Stimulated activated CD8-positive, alpha-beta memory T cell treated with anti-CD3 and anti-CD28 coated beads, Interleukin-12 subunit alpha, Interleukin-12 subunit beta, amount 100 ng/mL, for 24 hours (primary cell): ENCODE measurements around the gene ACADS.

Source experiments
- DNase-seq: peaks from one replicate; pipeline ENCODE4 v3.0.0-alpha.2; 2020; ENCODE audit errors: extremely low read depth

ACADS gene

DNA sequence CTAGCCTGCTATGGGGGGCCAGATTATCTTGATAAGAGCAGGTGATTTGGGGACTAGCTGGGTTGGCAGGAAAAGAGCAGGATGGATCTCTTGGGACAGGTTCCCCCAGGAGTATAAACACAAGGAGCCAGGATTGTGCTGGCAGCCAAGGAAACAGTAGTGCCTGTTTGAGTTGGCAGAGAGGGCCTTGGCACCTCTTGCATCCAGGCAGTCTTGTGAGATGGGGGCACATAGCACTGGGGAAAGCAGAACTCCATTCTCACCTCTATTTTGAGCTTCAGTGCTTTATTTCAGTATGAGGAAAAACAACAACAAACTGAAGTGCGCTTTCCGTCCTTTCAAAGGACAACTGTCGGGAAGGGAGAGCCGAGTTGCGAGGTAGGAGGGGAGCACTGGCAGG lies 24.7 kb upstream of the ACADS start:
- DNase-seq = no peak

DNA sequence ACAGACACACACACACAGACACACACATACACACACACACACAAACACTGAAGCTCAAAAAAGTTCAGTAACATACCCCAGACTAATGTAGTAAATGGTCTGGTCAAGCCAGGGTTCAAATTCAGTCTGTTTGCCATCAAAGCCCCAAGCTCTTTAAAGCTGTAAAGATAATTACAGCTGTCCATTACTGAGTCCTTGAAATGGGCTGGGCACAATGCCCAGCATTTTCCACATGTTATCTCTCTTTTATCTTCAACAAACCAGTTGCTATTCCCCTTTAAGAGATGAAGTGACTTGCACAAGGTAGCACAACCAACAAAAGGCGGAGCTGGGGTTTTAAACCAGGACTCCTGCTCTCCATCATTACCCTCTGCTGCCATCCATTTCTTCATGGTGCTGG lies 23.0 kb upstream of the ACADS start:
- DNase-seq = no peak

DNA sequence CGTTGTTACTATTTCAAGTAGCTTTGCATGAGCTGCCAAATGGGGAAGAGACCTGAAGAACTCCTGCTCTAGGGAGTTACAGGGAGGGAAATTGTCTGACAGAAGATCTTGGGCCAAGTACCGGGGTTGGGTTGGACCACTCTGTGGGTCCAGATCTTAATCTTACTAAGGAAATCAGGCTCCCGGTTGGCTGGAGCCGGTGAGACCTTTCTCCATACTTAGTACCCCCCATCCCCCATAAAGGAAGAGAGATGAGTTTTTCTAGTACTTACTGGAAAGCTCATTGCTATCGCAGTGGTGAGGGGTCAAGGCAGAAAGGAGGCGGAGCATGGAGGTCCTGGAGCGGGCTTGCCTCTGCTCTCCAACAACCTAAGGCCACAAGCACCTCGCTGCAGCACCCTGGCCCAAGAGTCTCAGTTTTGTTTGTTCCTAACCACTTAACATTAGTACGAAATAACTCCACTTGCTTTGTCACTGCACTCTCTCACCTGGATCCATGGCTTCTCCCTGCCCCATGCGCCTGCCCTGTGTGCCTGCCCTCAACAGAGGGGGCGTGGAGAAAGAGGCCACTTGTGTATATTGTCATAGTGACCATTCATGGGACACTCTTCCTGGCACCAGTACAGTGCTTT lies 22.2 kb upstream of the ACADS start:
- no peak for DNase-seq

DNA sequence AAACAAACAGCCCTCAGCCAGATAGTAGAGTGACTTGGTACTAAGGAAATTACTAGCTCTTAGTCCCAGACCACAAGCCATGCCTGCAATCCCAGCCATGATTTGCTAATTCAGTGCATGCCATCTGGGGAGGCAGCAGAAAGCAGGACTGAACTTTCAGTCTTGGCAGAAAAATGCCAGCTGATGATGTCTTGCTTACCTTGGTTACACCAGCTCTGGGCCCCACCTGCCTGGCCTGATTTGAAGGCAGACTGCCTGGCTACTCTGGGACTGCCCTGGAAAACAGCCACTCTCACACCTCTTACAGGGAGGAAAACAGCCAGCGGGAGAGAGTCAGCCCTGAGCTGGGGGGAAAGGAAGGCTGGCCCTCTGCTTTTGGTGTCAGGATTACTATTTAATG lies 20.0 kb upstream of the ACADS start:
- DNase-seq = no peak

DNA sequence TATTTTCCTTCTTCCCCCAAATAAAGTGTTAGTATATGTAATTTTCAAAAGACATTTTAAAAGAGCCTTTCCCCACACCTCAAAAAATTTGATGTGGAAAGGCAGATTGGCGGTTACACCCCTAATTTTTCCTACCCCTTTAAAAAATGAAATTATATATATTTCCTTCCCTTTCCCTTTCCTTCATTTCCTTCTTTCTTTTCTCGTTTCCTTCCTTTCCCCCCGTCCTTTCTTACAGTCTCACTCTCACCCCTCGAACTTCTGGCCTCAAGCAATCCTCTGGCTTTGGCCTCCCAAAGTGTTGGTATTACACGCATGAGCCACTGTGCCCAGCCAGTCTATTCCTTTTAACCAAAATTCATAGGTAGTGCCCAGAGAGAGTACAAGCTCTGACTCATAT lies 19.6 kb upstream of the ACADS start:
- no peak for DNase-seq

DNA sequence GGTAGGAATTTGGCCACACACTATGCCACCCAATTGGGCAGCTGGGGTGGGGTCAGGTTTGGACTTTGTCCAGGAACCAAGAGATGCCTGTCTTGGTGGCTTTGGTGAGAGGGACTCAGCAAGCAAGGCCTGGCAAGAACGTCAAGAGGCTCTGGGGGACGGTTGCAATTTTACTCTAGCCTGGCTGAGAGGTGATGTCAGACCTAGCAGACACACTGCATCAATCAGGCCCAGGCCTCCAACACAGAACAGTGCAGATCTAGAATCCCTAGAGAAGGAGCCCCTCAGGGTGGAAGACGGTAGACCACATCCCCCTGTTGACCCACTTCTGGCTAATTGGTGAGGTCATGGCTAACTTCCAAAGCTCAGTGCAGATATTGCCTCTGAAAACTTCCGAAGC lies 17.0 kb upstream of the ACADS start:
- no peak for DNase-seq

DNA sequence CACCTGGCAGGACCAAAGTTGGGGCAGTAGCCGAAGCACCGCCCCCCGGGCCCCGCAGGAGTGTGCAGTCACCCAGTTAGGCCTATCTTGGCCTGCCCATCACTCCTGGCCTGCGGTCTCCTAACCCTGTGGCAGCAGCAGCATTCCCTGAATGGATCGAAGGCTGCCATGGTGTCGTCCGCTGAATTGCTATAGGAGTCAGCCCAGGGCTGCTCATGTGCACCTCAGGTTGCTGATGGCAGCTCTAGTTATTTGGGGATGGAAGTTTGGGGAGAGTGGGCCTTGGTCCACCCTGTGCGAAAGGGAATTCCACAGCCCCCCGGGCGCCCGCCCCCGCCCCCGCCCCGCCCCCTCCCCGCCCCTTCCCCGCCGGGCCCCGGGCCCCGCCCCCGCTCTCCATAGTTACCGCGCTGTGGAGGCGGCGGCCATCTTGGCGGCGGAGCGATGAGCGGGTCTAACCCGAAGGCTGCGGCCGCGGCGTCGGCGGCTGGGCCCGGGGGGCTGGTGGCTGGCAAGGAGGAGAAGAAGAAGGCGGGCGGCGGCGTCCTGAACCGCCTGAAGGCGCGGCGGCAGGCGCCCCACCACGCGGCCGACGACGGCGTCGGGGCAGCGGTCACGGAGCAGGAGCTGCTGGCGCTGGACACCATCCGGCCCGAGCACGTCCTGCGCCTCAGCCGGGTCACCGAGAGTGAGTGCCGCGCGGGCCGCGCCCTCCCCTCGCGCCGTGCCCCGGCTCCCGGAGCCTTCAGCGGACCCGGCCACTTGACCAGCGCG lies 15.4 kb upstream of the ACADS start, which contains the start of gene UNC119B:
TSS of gene UNC119B (plus strand) at position 428 of the 774 bp plus-strand sequence. CDS start at position 445, 17 bp downstream.
- DNase-seq = peak; percentile 46

DNA sequence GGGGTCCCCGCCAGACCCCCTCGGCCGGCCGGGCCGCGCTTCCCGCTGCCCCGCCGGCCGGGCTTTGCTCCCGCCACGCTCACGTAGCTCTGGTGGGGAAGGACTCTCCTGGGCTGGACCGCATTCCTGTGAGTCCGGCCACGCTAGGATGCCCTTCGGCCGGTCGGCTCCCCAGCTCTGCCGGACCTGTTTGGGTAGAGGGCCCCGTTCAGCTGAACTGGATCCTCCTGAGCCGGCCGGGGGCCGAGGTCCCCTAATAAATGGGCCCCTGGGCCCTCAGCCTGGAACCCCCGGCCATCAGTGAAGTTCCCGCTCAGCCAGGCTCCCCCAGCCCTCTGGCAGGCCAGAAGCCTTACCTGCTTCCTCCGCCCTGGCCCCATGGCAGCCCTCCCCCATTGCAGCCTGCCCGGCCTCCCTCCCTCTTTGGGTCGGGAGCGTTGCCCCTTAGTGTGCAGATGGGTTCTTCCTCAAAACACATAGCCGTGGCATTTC lies 14.8 kb upstream of the ACADS start:
- no peak for DNase-seq

DNA sequence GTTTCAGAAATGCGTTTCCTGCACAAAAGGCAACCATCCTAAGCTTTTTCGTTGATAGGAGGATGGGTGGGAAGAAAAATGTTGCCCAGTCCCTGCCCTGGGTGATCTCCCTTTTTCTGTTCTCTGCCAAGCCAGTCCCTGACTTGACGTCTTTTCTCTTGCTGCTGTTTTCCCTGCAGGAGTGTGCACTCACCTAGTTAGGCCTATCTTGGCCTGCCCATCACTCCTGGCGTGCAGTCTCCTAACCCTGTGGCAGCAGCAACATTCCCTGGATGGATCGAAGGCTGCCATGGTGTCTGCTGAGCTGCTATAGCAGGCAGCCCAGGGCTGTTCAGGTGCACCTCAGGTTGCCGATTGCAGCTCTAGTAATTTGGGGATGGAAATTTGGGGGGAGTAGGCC lies 14.2 kb upstream of the ACADS start:
- no peak for DNase-seq

DNA sequence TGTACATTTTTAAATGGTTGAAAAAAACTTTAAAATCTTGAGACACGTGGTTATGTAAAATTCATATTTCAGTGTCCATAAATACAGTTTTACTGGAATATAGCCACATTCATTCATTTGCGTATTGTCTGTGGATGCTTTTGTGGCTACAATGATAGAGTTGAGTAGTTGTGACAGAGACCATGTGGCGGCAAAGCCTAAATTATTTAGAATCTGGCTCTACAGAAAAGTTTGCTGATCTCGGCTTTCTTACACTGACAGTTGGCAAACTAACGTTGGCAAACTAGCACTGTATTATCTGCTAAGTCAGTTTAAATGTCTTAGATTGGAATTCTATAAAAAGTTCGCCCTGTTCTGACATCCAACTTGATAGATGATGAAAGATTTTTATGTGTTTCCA lies 13.0 kb upstream of the ACADS start:
- DNase-seq = no peak

DNA sequence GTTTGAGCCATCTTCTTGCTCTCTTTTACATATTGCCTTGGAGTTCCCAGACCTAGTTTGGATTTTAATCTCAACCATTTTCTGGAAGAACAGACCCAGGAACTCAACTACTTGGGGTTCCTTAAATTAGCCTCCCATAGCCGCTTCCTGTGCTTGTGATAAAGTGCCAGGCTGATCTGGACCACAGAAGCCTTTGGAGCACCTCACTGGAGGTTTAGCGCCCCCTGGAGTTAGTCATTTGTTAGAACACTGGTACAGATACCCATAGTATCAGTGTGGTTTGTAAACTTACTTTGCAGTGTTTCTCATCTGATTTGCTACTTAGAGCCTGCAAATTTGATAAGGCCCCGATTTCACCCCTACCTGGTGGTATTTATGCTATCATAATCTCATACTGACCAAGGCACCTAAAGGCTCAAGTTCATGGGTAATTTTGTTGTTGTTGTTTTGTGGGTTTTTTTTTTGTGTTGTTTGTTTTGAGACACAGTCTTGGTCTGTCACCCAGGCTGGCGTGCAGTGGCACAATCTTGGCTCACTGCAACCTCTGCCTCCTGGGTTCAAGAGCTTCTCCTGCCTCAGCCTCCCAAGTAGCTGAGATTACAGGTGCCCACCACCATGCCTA lies 11.7 kb upstream of the ACADS start:
- peak; percentile 41 for DNase-seq

DNA sequence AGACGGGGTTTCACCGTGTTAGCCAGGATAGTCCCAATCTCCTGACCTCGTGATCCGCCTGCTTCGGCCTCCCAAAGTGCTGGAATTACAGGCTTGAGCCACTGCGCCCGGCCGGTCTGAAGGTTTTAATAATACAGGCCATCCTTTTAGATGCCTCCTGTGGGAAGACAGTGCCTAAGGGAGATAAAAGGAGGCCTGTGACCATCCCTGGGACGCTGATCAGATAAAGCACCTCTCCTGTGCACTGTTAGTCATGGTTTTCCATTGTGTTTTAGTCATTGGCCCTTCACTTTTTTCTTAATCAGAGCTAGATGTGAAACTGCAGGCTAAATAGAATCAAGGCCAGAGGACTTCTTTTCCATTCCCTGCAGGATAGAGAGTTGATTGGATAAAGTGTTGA lies 7.6 kb upstream of the ACADS start:
- no peak for DNase-seq

DNA sequence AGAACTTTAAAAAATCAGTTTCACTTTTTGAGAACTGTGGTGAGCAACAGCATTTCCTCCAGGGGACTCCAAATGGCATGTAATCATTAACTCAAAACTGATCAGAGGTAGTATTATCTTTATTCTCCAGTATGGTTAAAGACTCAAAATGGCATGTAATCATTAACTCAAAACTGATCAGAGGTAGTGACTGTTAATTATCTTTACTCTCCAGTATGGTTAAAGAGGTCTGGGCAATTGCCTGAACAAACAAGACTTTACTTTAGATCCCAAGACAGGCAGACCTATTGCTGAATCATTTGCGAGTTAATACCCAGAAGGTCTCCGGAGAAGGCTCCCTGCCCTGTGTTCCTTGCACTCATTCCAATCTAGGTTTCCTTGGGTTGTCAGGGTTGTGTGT lies 6.6 kb upstream of the ACADS start:
- DNase-seq = no peak

DNA sequence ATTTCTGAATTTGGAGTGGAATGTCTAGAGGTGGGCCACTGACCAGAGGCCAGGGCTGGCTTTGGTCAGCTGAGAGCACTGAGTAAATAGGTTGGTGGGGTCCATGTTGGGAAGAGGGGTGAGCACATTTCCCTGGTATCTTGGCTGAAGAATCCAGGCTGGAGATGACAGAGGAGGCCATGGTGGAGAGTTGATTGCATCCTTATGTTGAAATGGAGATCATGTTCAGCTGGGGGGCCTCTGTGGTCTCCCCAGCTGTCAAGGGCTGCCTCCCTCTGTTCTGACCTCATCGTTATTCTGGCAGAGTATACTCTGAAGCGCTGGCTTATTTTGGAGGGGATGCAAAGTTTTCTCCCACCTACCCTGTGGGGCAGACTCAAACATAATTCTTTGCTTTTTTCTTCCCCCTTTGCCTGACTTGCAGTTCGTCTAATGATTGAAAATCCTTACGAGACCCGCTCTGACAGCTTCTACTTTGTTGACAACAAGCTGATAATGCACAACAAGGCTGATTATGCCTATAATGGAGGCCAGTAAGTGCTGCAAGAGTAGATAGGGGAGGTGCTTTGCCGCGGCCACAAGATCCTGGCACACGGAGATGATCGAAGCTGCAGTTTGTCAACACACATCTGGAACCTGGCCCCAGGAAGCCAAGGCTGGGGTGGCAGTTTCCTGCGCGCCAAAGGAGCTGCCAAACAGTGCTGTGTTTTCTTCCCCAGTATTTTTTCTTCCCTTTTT lies 6.0 kb upstream of the ACADS start:
- no peak for DNase-seq

DNA sequence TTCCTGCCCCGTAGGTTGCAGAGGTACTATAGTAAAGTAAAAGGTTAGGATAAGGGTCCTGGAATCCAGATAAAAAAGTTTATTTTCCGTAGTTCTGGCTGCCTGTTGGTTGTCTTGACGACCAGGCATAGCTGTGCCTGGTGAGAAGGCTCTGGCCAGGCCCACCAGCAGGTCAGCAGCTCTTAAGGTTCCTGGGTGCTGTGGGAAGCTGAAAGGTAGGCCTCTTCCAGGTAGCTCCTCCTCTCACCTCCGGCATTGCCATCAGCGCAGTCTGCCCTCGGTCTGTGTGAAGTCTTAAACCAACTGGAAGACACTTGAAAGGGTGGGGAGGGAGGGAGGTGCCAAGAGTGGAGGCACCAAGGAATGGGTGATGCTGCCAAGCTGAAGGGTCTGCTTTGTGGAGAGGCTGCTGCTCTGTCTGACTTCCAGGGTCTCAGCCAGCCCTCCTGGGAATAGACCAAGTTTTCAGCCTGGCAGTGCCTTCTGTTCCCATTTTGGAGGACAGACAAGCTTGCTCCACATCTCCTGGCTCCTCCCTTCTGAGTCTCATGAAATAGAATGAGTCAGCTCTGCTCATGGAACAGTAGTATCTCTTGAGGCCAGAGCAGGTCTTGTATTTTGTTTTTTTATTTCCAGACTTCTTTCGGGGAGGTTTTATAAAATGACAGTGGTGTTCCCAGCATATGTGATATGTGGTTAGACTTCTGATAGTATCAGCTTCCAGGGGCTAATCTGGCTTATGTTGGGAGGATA lies 5.2 kb upstream of the ACADS start:
- no peak for DNase-seq

DNA sequence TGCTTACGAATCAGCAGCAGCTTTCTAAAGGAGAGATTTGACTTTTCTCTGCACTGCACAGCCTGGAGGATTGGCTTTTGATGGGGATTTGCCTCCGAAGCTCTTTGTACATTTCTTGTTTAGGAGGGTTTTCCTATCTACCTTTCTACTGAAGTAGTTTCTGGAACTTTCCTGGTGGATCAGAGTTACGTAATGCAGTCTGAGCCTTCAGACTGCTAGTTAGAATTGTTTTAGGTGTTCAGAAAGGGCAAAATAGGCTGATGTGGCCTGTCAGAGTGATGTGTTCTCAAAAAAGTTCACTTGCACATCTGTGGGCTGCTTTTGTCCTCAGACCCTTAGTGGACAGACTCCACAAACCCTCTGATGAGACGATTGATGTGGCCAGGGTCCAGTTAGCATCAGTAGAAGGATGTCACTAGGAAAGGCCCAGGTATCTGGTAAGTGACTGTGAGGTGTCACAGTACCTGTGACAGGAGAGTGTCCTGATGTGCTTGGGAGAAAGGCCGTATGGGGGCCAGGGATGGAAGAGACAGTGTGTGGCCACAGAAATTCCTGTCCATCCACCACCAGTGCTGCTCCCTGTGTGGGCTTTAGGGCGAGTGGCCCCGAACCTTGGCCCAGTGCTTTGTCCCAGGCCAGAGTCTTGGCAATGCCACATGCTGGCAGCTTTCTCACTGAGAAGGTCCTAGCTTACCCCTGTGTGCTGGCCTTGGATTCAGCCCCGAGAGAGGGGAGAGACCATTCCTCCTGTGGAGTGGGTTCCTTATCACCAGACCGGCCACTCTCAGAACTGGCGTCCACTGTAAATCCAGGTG lies 4.4 kb upstream of the ACADS start:
- DNase-seq = no peak

DNA sequence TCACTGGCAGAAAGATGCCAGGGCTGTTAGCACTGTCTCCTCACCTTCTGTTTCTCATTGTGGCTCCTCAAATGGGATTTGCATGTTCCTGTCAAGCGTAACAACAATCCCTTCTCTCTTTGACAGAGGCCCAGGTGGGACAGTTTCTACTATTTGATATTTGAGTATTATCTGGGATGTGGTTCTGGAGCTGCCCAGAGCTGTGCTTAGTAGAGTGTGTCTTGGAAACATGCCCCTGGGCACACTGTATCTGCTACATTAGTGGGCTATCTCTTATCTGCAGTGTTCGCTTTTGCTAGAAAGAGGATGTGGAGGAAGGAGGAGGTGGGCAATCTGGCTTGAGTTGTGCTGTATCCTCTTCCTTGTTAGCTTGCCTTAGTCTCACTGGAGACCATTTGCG lies 3.8 kb upstream of the ACADS start:
- DNase-seq = no peak

DNA sequence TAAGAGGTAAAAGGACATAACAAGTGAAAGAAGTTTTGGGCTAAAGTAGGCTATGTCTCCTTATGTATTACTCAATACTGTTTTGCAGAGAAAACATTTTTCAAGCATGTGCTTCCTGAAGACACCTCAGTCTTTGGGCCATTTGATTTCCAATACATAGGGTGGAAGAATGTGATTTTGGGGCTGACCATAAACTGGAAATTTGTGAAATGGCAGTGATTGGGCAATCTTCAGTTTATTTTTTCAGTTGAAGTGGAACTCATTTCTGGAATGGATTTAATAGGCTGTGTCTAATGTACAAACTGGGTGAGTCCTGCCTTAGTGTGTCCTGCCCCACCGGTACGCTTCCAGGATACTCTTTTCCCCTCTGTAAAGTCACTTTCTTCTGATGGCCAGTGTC lies 2.8 kb upstream of the ACADS start:
- no peak for DNase-seq

DNA sequence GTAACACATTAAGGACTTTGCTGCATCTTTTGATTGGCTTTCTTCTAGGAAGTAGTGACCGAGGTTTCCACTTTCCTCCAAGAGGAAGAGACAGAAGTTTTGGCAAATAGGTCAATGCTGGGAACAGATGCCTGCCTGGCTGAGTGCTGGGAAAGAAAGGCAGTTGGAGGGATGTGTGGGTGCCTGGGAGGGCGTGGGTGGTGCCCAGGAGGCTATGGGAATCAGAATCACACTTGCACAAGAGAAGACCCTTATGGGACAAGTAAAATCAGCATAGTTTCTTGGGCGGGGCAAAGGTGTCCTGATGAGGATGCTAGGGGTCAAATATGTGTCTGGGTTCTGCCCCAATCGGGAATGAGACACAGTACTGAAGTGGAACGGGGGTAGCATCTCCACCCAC lies 906 bp upstream of the ACADS start:
- DNase-seq = no peak

DNA sequence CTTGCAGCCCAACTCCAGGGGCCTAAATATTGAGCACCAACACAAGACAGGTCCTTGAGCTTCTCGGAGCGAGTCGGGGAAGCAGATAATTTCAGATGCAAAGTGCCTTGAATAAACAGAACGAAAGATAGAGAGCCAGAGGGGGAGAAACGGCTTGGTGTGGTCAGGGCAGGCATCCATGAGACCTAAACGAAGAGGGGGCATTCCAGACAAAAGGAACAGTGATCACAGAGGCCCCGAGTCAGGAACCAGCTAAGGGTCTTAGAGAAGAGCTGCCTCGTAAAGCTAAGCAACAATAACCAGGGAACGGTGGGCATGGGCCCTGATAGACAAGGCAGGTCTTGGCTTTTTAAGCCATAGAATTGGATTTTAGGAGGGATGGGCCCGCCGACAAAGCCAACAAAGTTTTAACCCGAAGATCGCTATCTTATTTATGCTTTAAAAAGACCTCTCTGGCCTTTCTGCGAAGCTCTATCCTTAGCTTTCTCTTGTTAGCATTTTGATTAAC lies 421 bp upstream of the ACADS start:
- DNase-seq = no peak

DNA sequence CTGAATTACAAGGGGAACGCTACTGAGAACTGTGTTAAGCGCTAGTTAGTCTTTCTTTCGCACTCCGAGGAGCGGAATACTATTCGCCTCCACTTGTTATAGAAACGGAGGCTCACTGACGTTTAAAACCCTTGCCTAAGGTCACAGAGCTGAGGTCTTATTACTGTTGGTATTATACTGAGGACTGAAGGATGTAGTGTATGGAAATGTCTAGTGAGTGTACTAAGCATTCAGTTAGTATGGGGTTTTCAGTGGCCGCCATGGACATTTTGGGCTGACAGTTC lies 826 bp downstream of the ACADS start:
- no peak for DNase-seq
